ENCODE measurements around the gene SLC2A4.

SLC2A4 gene

GRCh38 chr17:7250695-7251627 lies 30.6 kb upstream of the SLC2A4 start:
- H3K79me2 ChIP-seq (ENCODE audit: insufficient read depth, low read depth) = no peaks in the 10 kb centered on the region
- no peak for TF ChIP-seq CTCF (conservative IDR thresholded peaks at IDR 0.05; ENCODE audit: low read depth, low read length)

GRCh38 chr17:7251661-7252175 lies 29.8 kb upstream of the SLC2A4 start, which contains the start of gene CTDNEP1:
CTDNEP1 (minus strand) TSS chr17:7251734; CDS start chr17:7251296, 438 bp downstream.
- Histone ChIP-seq H3K36me3 (ENCODE audit: insufficient read depth) (no peaks in the 10 kb centered on the region), H3K4me1 (ENCODE audit: low read depth, poor library complexity, severe bottlenecking) (no peaks in the 10 kb centered on the region), H3K27ac (peak within 1 kb of the TSS; percentile 73), H3K4me3 (IDR thresholded peaks at IDR 0.05; ENCODE audit: insufficient read depth, low read depth, low read length) (no peak within 1 kb of the TSS), H3K9ac (peak within 1 kb of the TSS; percentile 70), H3K27me3 (ENCODE audit: insufficient read depth, low read depth) (no peaks in the 10 kb centered on the region), H3K79me2 (ENCODE audit: insufficient read depth, low read depth) (no peaks in the 10 kb centered on the region), H3K4me2 (no peak within 1 kb of the TSS; the same call in 1 of the 2 replicates), H2AFZ (ENCODE audit: low read depth) (peak within 1 kb of the TSS; percentile 38; the same call in 1 of the 2 replicates), H4K20me1 (ENCODE audit: insufficient read depth) (no peaks in the 10 kb centered on the region)
- TF ChIP-seq CTCF (conservative IDR thresholded peaks at IDR 0.05; ENCODE audit: low read depth, low read length) = no peak

More at GRCh38 chr17:7250695-7251627, 30.6 kb upstream of the SLC2A4 start:
- Histone ChIP-seq H3K4me2 (no peak overlapping the region), H4K20me1 (ENCODE audit: insufficient read depth) (no peaks in the 10 kb centered on the region), H3K9ac (peak overlapping the region; percentile 70; the same call in 1 of the 2 replicates), H3K27me3 (ENCODE audit: insufficient read depth, low read depth) (no peaks in the 10 kb centered on the region), H3K27ac (peak overlapping the region; percentile 47), H3K4me1 (ENCODE audit: low read depth, poor library complexity, severe bottlenecking) (no peaks in the 10 kb centered on the region), H3K4me3 (IDR thresholded peaks at IDR 0.05; ENCODE audit: insufficient read depth, low read depth, low read length) (no peak overlapping the region), H2AFZ (ENCODE audit: low read depth) (no peak overlapping the region), H3K36me3 (ENCODE audit: insufficient read depth) (no peaks in the 10 kb centered on the region)

- Histone ChIP-seq H3K27me3 (ENCODE audit: insufficient read depth, low read depth) (no peaks in the 10 kb centered on the region), H3K4me1 (ENCODE audit: low read depth, poor library complexity, severe bottlenecking) (no peaks in the 10 kb centered on the region), H3K27ac (peak within 1 kb of the TSS; percentile 73), H3K36me3 (ENCODE audit: insufficient read depth) (no peaks in the 10 kb centered on the region), H4K20me1 (ENCODE audit: insufficient read depth) (no peaks in the 10 kb centered on the region), H3K4me2 (peak within 1 kb of the TSS; percentile 39; the same call in 1 of the 2 replicates), H3K79me2 (ENCODE audit: insufficient read depth, low read depth) (no peaks in the 10 kb centered on the region), H3K9ac (peak within 1 kb of the TSS; percentile 70), H3K4me3 (IDR thresholded peaks at IDR 0.05; ENCODE audit: insufficient read depth, low read depth, low read length) (no peak within 1 kb of the TSS), H2AFZ (ENCODE audit: low read depth) (peak within 1 kb of the TSS; percentile 38; the same call in 1 of the 2 replicates)
- no peak for TF ChIP-seq CTCF (conservative IDR thresholded peaks at IDR 0.05; ENCODE audit: low read depth, low read length)
These were observed 29.1 kb upstream of the SLC2A4 start, which contains the start of gene ELP5 for GRCh38 chr17:7252176-7253043. ELP5 (plus strand) TSS chr17:7252215; CDS start chr17:7252551, 336 bp downstream.

GRCh38 chr17:7253082-7253481 lies 28.4 kb upstream of the SLC2A4 start:
- Histone ChIP-seq H3K27ac (no peak overlapping the region; the same call in 1 of the 2 replicates), H2AFZ (ENCODE audit: low read depth) (no peak overlapping the region), H3K9ac (no peak overlapping the region), H3K4me2 (peak overlapping the region; percentile 39; the same call in 1 of the 2 replicates), H3K79me2 (ENCODE audit: insufficient read depth, low read depth) (no peaks in the 10 kb centered on the region), H3K36me3 (ENCODE audit: insufficient read depth) (no peaks in the 10 kb centered on the region), H3K27me3 (ENCODE audit: insufficient read depth, low read depth) (no peaks in the 10 kb centered on the region), H4K20me1 (ENCODE audit: insufficient read depth) (no peaks in the 10 kb centered on the region), H3K4me1 (ENCODE audit: low read depth, poor library complexity, severe bottlenecking) (no peaks in the 10 kb centered on the region), H3K4me3 (IDR thresholded peaks at IDR 0.05; ENCODE audit: insufficient read depth, low read depth, low read length) (no peak overlapping the region)
- no peak for TF ChIP-seq CTCF (conservative IDR thresholded peaks at IDR 0.05; ENCODE audit: low read depth, low read length)
